Measurements from ENCODE around the gene PAX4.

DNA sequence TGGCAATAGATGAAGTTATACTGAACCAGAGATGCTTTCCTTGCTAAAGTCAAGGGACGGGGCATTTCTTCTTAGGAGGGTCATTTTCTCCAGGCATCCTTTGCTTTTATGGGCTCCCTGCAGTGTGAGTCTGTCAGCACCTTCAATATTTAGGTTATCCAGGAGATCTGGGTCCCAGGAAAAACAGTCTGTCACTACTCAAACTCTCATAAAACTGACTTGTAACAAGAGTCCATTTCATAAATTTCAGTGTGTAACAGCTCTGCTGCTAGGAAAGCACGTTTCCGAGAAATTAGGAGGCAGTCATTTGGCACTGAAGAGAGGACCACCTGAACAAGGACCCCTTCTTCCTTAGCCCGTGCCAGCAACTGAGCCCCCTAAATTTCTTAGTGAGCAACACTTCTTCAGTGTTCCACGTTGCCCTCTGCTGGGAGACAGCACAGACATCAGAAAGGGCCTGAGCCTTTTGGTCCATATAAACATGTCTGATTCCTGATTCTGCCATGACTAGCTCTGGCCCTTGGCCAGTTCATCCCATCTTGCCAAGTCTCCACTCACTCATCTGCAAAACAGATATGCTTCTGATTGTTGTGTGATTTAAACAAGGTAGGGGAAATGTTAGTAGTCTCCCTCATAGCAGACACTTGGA, 39.8 kb downstream of the PAX4 start:
- TF ChIP-seq, protein P1, sequence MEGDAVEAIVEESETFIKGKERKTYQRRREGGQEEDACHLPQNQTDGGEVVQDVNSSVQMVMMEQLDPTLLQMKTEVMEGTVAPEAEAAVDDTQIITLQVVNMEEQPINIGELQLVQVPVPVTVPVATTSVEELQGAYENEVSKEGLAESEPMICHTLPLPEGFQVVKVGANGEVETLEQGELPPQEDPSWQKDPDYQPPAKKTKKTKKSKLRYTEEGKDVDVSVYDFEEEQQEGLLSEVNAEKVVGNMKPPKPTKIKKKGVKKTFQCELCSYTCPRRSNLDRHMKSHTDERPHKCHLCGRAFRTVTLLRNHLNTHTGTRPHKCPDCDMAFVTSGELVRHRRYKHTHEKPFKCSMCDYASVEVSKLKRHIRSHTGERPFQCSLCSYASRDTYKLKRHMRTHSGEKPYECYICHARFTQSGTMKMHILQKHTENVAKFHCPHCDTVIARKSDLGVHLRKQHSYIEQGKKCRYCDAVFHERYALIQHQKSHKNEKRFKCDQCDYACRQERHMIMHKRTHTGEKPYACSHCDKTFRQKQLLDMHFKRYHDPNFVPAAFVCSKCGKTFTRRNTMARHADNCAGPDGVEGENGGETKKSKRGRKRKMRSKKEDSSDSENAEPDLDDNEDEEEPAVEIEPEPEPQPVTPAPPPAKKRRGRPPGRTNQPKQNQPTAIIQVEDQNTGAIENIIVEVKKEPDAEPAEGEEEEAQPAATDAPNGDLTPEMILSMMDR (IDR thresholded peaks at IDR 0.05), result no peak
- TF ChIP-seq EP300 (IDR thresholded peaks at IDR 0.05), result no peak

All from tibial nerve (tissue), 4 donors.